Right forelimb (tissue), 1 donor: Measurements from ENCODE around the gene C1orf21.
A peak's percentile ranks its signal among the peaks of the same experiment; 100 is the strongest.

Experiments
- DNase-seq: peaks from one replicate; pipeline ENCODE4 v3.0.0-alpha.2; 2018

C1orf21 gene

DNA sequence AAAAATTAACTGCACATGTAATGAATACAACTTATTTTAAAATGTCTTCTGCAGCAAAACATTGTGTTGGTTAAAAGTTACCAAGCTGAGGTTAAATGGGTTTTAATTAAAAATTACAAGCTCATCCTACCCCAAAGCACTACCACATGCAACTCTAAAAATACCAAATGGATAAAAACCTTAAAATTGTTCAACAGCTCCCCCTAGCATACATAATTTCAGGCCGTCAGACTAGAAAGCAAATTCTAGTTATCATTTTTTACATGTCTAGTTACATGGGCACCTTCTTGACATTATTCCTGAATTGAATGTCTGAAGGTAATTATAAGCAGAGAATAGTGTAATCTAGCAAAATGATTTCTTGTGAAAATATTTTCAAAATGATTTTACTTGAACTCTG, 176.5 kb downstream of the C1orf21 start:
- DNase-seq: no peak

DNA sequence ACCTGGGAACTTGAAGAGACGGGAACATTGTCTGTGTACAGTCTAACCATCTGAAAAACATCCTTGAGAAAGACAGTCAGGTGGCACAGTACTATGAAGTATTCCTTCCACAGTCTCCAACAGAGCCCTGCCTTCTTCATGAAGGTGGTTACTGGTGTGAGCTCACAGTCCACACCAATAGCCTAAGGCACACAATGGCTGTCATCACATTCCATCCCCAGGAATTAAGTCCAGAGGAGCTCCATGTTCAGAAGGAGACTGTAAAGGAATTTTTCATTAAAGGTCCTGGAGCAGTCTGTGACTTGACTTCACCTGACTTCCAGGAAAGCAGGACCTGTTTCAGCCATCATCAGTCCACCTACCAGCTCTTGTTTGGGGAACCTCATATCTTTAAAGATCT, 180.2 kb downstream of the C1orf21 start:
- no peak for DNase-seq

DNA sequence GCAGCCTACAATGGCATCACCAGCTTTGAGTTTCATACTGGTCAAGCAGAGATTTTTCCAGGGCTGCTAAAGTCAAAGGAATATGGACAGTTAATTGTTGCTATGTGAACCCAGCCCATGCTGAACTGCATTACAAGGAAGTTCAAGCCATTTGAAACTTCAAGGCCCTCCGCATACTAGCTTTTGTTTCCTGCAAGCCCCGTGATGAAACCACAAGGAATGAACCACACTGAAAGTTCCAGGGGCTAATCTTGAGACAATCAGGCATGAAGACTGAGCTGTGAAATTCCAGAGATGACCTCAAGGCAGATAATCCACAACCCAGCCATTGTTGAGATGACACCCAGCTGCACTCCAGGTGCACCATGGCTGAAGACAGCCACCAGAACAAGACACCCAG, 180.8 kb downstream of the C1orf21 start:
- no peak for DNase-seq

DNA sequence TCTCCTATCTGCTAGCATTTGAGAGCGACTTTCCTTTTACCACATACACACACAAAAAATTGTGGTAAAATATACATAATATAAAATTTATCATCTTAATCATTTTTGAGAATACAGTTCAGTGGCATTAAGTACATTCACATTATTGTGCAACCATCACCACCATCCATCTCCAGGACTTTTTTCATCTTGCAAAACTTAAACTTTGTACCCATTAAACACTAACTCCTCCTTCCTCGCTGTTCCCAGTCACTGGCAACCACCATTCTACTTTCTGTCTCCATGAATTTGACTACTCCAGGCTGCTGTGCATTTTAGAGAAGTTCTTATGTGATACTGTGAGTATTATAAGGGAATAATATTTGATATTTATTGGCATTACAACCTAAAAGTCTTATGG, 181.3 kb downstream of the C1orf21 start:
- DNase-seq: no peak

DNA sequence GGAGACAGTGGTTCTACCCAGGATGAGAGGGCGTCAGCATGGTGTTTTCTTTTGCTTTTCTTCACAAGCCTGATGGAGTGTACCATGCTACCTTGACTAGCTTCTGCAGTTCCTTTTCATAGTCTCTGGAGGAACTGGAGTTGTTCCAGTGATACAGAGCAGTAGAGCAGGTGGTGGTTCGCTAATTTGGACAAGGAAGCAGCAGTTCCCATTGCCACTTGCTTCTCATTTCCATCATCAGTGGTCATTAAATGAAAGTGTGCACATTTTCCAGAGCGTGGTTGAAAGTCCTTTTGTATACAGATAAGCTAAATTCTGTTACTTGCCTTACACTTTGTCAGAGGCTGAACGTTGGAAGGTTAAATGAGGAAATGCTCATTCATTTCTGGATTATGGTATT, 182.3 kb downstream of the C1orf21 start:
- no peak for DNase-seq

DNA sequence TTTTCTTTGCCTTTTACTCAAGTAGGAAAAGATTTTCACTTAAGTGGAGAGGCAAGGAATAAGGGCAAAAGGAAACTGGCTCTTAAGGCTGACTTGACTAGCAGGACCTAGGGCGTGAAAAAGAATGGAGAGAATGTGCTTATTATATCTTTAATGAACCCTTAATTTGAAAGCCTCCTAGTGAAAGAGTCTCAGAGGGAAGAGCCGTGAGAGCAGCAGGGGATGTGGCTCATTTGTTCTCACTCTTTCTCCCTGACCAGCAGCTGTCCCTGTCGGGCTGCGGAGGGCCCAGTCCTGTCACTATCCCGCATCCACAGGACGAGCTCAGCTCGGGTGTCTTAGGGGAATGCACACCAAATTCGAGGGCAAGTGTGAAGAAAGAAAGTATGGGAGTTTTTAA, 187.8 kb downstream of the C1orf21 start:
- DNase-seq: no peak

DNA sequence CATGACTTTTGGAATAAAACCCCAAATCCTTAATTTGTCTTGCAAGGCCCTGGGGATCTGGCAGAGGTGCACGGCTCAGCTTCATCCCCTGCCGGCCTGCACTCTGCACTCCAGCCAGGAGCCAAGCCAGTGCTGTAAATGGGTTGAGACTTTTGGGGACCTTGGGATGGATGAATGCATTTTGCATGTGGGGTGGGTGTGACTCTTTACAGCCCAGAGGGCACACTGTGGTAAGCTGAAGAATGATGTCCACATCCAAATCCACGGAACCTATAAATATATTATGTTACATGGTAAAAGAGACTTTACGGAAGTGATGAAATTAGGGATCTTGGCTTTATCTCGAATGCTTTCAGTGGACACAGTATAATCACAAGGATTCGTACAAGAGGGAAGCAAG, 190.0 kb downstream of the C1orf21 start:
- DNase-seq: no peak

DNA sequence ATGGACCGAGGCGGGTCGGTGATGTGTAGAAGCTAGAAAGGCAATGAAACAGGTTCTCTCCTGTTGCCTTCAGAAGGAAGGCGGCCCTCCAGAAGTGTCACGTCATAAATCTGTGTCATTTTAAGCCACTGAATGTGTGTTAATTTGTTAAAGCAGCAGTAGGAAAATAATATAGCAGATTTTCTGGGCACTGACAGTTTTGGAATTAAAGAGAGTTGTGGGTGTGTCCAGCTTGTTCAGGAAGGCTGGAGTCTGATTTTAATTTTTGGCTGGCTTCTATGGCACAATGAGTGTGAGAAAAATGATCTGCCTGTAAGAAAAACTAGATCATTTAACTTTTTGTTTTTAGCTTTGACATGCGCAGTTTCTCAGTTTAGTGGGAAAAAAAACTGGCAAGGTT, 190.5 kb downstream of the C1orf21 start:
- peak; percentile 63 for DNase-seq

DNA sequence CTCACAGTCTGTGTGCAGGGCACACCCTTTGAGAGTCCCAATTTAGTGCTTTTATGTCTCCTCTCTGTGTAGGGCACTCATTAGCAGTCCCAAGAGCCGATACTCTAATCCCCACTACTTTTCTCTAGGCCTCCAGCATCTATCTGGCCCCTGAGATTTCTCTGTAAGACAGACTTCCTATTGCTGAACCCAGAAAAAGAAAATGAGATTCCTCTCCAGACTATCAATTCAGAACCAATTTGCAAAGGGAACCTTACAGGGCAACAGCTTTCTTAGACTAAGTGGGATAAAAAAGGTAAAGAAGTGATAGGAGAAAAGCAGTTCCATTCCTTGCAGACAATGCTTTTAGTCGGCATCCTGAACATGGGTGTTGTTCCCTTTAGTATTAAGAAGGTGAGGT, 195.6 kb downstream of the C1orf21 start:
- DNase-seq: no peak

DNA sequence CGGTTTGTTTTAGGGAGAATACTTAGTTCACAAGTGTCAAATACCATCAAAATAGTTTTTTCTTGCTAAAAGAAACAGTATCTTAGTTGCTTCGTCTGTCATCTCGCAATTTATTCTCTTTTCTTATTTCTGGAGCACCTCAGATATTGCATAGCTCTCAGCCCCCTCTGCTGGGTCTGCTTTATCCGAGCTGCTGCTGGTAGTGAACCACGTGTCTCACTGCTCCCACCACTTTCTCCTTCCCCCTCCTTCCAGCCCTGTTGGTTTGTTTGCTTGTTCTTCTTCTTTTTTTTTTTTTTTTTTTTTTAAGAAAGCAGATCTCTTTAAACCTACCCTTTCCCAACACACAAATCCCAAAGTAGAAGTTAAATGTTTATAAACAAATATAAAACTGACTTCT, 197.0 kb downstream of the C1orf21 start:
- DNase-seq: no peak

DNA sequence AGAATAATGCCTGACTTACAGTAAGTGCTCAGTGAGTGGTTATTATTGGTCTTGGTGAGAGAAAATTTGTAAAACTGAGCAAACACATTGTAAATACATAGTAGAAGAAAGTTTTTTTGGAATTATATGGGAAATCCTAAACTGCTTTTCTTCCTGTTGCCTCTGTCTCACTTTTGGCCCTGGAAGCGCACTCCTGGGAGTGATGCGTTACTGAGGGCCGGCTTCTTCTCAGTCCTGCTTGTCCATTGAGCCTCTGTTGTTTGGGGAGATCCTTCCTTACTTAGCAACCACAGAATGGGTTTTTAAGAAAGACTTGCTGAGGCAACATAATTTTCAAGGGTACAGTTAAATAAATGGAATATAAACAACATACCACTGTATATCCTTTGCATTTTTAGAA, 201.9 kb downstream of the C1orf21 start:
- DNase-seq: no peak

DNA sequence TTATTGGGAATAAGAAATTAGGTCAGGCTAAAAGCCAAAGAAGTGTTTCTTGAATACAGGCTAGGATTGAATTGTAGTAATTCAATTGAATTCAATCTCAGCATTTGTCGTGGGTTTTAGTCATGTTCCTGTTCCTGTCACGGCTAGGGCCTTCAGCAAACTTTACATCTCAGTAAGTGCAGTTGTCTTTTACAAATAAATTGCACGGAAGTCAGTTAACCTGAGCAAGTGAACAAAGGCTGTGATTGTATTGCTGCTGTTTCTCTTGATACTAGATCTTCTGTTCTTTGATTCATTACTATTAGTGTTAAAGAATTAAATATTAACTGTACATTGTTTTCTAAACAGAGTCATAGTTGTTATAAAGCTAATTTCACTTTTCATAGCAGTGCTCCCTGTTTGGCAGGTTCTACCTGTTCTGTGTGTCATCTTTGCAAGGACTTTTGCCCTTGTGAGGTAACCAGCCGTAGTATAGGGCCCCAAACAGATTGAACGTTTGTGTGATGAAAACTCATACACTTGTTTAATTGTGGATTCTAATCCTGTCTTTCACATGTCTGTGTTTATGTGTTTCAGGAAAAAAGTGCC, 203.4 kb downstream of the C1orf21 start:
- no peak for DNase-seq

DNA sequence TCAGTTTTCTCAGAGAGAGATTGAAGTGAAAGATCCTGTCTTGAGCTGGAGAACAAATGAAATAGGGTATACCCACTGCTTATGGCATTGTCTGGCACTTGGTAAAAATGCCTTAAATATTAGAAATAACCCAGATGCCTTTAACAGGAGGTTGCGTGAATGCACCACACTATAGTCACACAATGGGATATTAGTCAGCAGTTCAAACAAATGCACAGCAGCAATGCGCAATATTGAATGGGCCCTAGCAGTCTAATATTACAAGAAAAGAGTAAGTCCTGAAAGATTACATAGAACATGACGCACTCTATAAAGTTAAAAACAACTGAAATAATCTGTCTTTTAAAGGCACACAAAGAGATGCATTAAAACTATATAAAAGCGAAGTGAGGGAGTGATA, 206.8 kb downstream of the C1orf21 start:
- no peak for DNase-seq

DNA sequence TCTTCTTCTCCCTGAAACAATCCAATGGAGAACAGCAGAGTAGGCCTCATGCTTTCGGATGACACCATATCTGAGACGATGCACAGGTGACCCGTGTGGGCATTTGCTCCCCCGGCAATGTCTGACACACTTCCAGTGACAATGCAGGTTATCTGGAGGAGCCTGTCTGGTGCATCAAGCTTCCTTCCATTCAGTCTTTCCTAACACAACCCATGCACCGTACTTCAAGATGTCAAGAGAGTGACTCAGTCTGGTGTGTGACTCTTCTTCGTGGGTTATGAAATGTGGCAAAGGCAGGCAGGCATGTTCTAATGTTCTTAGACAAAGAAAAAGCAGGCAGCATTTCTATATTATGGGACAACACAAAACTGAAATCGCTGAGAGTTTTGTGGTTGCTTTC, 208.8 kb downstream of the C1orf21 start:
- DNase-seq: no peak

DNA sequence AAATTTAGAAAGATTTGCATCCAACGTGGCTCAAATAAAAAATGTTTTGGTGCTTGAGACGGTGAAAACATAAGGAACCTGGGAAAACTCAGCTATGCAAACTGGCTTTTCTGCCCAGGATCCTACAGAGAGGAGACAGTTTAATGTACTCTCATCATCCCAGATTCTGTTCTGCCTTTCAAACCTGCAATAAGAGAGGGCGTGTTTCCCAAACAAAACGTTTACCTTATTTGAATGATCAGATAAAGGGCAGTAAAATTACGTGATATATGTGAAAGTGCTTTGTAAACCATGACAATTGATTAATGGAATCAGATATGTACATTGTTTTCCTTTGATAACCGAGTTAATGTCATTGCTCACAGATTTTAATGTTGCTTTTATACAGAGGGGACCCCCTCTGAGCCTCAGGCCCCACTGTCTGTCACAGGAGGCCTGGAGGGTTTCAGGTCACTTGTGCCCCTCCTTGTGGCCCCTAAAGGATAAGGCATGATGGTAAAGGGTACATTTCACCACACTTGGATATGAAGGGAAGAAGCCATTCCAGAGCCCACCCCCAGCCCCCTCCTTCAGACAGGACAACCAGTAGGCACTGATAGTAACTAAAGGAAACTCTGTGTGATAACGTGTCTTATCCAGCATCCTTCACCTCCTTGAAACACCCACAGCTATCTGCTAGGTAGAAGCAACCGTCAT, 210.3 kb downstream of the C1orf21 start:
- no peak for DNase-seq

DNA sequence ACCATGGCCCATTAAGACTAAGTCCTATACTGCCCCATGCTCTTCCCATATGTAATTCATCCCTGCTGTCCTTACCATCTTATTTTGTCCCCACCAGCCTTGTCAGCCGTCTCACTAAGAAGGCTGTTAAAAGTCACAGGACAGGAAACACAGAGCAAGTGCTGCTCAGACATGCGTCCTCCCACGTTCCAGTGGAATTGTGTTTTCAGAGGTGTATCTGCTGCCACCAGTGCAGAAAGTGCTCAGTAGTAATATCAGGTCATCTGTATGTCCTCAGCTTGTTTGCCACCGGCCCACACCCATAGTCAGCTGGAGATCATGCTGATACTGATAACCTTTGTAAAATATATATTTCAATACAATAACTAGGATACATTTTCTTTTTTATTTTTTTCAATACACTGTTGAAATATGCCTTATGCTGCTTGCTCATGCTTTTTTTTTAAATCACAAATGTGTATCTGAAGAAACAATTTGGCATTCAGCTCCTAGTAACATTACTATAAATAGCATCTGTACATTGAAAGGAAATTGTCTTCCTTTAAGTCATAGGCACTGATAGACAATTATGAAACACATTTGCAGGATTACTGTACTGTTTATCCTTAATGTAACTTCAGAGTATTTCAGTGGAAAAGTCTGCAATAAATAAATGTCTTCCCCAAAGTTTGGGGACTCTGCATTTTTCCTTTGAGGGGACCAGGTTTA, 211.0 kb downstream of the C1orf21 start:
- DNase-seq: no peak

DNA sequence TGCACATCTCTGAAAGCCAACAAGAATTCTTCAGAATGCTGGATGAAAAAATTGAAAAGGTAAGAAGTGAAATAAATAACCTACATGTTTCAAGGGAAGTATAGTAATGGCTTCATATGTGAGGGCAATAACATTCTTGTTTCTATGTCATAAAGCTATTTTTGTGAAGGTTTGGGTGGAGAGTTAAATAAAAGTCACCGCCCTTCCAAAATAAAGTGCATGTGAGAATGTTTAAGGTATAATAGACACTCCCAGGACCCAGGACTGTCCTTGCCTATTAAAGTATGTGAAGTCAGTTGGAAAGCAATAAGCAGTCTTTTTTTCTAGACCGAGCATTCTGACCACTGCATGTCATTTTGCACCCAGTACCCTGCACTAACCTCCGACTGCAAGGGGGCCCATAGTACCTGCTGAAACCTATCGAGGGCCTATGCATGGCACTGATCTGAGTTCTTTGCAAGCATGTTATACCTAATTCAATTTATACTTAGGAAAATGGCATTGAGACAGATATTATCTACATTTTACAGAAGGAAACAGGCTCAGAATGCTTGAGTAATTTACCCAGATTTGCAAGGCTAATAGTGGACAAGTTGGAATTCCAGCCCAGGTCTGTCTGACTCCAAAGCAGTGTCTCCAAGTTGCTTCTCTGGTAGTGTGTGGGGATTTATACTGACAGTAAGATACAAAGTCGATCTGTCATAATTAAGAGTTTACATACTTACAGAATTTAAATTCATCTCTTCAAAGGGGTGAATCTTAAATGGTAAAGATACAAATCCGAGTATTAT, 211.8 kb downstream of the C1orf21 start:
- DNase-seq: no peak

DNA sequence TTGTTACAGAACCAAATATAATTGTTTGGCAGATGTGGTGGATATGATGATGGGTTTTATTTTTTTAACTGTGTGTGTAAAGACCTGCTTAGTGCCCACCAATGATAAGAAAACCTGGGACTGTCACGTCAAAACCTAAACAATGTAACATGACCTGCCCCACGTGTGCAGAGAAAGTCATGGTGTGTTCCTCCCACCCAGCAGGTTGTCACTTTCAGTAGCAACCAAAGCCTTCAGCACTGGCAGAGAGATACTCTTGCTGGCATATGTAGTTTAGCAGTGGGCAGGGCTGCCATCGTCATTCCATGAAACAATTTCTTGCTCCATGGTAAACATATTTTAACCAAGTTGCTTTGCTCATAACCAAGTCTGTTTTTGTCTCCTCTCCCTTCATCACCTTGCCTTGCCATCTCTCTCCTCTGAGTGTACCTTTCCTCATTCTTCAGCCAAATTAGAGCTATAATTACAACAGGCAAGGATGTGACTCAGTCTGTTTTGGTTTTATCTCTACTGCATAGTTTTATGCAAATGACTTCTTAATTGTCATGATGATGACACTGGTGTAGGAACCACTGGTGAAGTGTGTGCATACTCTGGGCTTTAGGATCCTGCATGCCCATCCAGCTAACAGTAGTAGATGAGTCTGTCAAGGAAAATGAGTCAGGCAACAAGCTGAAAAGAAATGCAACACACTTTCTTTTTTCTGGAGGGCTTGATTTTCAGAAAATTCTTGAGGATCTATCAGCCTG, 217.5 kb downstream of the C1orf21 start:
- DNase-seq: no peak

DNA sequence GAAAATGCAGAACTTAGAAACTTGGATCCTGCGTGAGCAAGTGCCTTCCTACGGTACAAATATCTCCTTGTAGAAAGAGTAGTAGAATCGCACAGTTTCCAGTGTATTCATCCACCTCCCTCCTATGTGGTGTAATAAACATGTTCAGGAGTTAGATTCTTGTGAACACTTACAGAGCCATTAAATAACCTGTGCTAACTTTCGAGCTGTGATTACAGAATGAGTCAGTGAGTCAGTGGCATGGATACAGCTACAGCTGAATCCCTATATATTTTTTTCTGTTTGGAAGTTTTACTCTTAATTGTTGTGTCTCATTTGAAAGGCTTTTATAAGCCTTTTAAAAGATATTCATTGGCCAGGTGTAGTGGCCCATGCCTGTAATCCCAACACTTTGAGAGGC, 219.1 kb downstream of the C1orf21 start:
- no peak for DNase-seq

DNA sequence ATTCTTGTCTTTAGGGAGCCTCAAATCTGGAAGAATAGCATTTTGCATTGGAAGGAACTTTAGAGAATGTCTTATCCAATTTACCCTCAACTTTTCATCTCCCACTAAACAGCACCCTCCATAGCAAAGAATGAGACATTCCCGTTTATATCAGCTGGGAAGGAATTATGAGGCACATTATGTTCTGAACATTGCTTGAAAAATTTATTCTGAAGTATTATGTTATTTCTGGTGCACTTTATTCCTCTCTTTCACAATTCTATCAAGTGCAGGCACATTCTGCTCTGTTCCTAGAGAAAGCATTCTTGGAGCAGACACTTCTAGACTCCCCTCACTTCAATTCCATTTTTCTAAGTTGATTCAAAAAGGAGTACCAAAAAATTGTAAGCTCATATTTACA, 220.0 kb downstream of the C1orf21 start:
- no peak for DNase-seq

DNA sequence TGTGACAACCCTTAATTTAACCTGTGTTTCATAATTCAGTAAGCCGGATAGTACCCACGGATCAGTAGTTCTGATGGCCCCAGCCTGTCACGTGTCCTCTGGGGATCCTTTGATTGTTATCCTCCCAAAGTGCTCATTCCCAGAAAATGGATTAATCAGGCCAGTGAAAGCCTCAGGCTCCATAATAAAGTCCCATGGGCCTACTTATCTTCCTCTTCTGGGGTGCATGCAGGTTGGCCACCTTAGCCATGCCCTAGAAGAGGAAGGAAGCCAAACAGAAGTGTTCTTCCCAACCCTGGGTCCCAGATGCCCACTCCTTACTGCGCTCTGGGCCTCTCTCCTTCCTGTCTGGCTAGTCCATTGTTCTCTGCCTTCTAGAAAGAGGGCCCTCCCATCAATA, 221.8 kb downstream of the C1orf21 start:
- no peak for DNase-seq

DNA sequence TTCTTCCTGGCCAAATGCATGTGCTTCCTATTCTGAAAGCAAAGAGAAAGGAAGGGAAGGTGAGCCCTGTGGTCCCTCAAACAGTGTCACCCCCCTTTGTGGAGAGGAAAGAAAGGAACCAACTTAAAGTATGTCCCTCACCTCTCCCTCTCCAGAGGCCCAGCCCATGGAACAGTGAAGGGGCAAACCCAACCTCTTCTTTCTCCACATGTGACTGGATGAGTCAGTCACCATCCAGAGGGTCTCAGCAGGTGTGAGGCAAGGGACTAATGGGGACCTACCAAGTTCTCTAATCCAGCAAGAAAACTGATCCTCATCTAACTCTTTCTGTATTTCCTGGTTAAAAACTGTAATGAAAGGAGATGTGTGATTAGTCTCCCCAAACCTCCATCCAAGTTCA, 222.2 kb downstream of the C1orf21 start:
- no peak for DNase-seq
